Panc1 (cell line): ENCODE measurements around the gene PRSS3. TPM values are rescaled to one million over a fixed set of nuclear protein-coding genes. Genes with fewer than 3 reads are reported as not detected.
"Not testable (repeated sequence)": the region's sequence is repeated elsewhere in the genome, so short reads cannot be mapped to it uniquely, and the experiment has no call there.

ENCODE experiments used
- ATAC-seq: fragments of 200-7000 bp; cut with Tn5 transposase; 2 replicates; pipeline ENCODE4 v1.9.1; 2020; ENCODE audit warnings: mild to moderate bottlenecking, moderate library complexity
- BruUV-seq: library from RNA; stranded (reverse); fragments of 400-500 nt; replicated peaks from 2 replicates; lab custom pipeline; 2021; lab: Mats Ljungman, UMichigan
- CTCF ChIA-PET: fragments of 300-600 bp; sonication (Branson Sonifier 250); formaldehyde crosslinking; loops from one replicate; lab custom pipeline; 2022; ENCODE audit warnings: antibody characterized with exemption; lab: Charles Lee
- POLR2A ChIA-PET: fragments of 300-600 bp; sonication (Branson Sonifier 250); formaldehyde crosslinking; loops from one replicate; lab custom pipeline; 2022; ENCODE audit warnings: antibody characterized with exemption; lab: Charles Lee
- DNase-seq: peaks from one replicate; pipeline ENCODE4 v3.0.0-alpha.2; 2010; ENCODE audit warnings: low read depth, low spot score
- H3K27ac ChIP-seq: 2 replicates; pipeline ENCODE4 v1.5.1; 2011; ENCODE audit warnings: mild to moderate bottlenecking, low read length, inconsistent platforms
- H3K27me3 ChIP-seq: fragments of 200-500 bp; sonication (Bioruptor generic); 2 replicates; pipeline ENCODE4 v1.6.0; 2014; ENCODE audit warnings: low read length, inconsistent platforms; ENCODE audit not compliant: control insufficient read depth, insufficient read depth
- H3K36me3 ChIP-seq: fragments of 200-500 bp; sonication (Bioruptor generic); 2 replicates; pipeline ENCODE4 v1.5.1; 2014; ENCODE audit warnings: inconsistent platforms, mild to moderate bottlenecking, low read length, moderate library complexity; ENCODE audit not compliant: control insufficient read depth, insufficient read depth
- H3K4me1 ChIP-seq: 2 replicates; pipeline ENCODE4 v1.5.1; 2011; ENCODE audit warnings: inconsistent platforms, mild to moderate bottlenecking, low read length, moderate library complexity; ENCODE audit not compliant: control insufficient read depth, insufficient read depth
- H3K4me3 ChIP-seq, 2 experiments: 2 replicates each; pipeline ENCODE4 v1.5.1; 2011 to 2012; ENCODE audit warnings: low read depth in 2 of 2, low read length in 2 of 2, mild to moderate bottlenecking in 2 of 2, inconsistent platforms in 1 of 2, moderate library complexity in 1 of 2
- H3K9me3 ChIP-seq: fragments of 200-500 bp; sonication (Bioruptor generic); 2 replicates; pipeline ENCODE4 v1.5.1; 2014; ENCODE audit warnings: low read depth, mild to moderate bottlenecking, inconsistent platforms, low read length, moderate library complexity; ENCODE audit not compliant: control insufficient read depth, insufficient read depth
- CTCF ChIP-seq: fragments of 450-650 bp; IDR thresholded peaks from 2 replicates; pipeline ENCODE4 v1.5.1; 2017; ENCODE audit warnings: mild to moderate bottlenecking
- POLR2AphosphoS5 ChIP-seq: IDR thresholded peaks from 2 replicates; pipeline ENCODE4 v1.6.1; 2012; ENCODE audit warnings: mild to moderate bottlenecking, low read depth, low read length, moderate library complexity
- REST ChIP-seq, 2 experiments: IDR thresholded peaks; 2 replicates each; pipeline ENCODE4 v1.6.1; 2011 to 2012; ENCODE audit warnings: low read depth in 2 of 2, control low read depth in 1 of 2, low read length in 1 of 2, mild to moderate bottlenecking in 1 of 2, moderate library complexity in 1 of 2; ENCODE audit not compliant: insufficient read depth in 1 of 2
- SIN3A ChIP-seq: IDR thresholded peaks from 2 replicates; pipeline ENCODE4 v1.6.1; 2012; ENCODE audit warnings: low read depth, mild to moderate bottlenecking, low read length, moderate library complexity, borderline replicate concordance; ENCODE audit not compliant: insufficient read depth
- TCF7L2 ChIP-seq: IDR thresholded peaks from 2 replicates; pipeline ENCODE4 v1.6.1; 2011; ENCODE audit warnings: mild to moderate bottlenecking, low read depth, low read length, inconsistent platforms
- in situ Hi-C: cut with HindIII; loops from 2 replicates; pipeline ENCODE4 v1.10.0; 2016; ENCODE audit warnings: low sequenced_read_pairs, low pct_unique_long_range_greater_than_20kb
- intact Hi-C: fragments of 100-400 bp; cut with micrococcal nuclease; formaldehyde crosslinking; loops from one replicate; pipeline ENCODE4 v1.10.0; 2022; ENCODE audit not compliant: unreplicated experiment
- total RNA-seq: library from RNA; stranded (reverse); gene quantifications from one replicate; pipeline ENCODE4 v1.2.1, GENCODE V29; 2021; ENCODE audit not compliant: unreplicated experiment

The PRSS3 gene
- total RNA-seq, 1 experiment from 2014 or later = 1.0 TPM

GRCh38 chr9:33835625-33836260 is 40.4 kb downstream of the PRSS3 start:
- ChIA-PET POLR2A (no interaction called here), CTCF (no interaction called here)
- Histone ChIP-seq H3K4me1 (no peaks in the 10 kb centered on the region), H3K27ac (no peak overlapping the region), H3K4me3 (no peak overlapping the region), H3K36me3 (no peaks in the 10 kb centered on the region), H3K27me3 (no peaks in the 10 kb centered on the region), H3K9me3 (no peaks in the 10 kb centered on the region)
- intact Hi-C loops (no loop called here), in situ Hi-C loops (no loop called here)
- ATAC-seq (no peak), DNase-seq (no peak)
- no peak for TF ChIP-seq CTCF
- no peak for TF ChIP-seq SIN3A
- no peak for TF ChIP-seq POLR2AphosphoS5
- no peak for TF ChIP-seq REST (IDR thresholded peaks at IDR 0.05; ENCODE audit: insufficient read depth in 1 of 2, low read depth in 2 of 2, low read length in 1 of 2)
- no peak for TF ChIP-seq TCF7L2
- BruUV-seq = no TSS peak

- CTCF ChIA-PET = not testable (repeated sequence)
These were observed 40.9 kb downstream of the PRSS3 start for GRCh38 chr9:33836261-33836660.

GRCh38 chr9:33837138-33837537 is 41.8 kb downstream of the PRSS3 start:
- Histone ChIP-seq H3K4me1 (no peaks in the 10 kb centered on the region), H3K36me3 (no peaks in the 10 kb centered on the region), H3K4me3 (no peak overlapping the region), H3K27ac (no peak overlapping the region), H3K27me3 (no peaks in the 10 kb centered on the region), H3K9me3 (no peaks in the 10 kb centered on the region)
- TF ChIP-seq TCF7L2 (no peak), POLR2AphosphoS5 (no peak), REST (IDR thresholded peaks at IDR 0.05; ENCODE audit: insufficient read depth in 1 of 2, low read depth in 2 of 2, low read length in 1 of 2) (no peak), SIN3A (no peak), CTCF (no peak)
- no TSS peak for BruUV-seq
- ATAC-seq (no peak), DNase-seq (no peak)
- intact Hi-C loops (no loop called here), in situ Hi-C loops (no loop called here)
- CTCF ChIA-PET = interaction anchor here (0.6 to 0.7 kb wide), 2 partner anchors 12 to 15 kb away, joined by 3 read pairs; no protein-coding TSS in a partner anchor
- POLR2A ChIA-PET = no interaction called here

More at GRCh38 chr9:33836261-33836660, 40.9 kb downstream of the PRSS3 start:
- ATAC-seq, DNase-seq, H3K27ac ChIP-seq, in situ Hi-C loops, H3K9me3 ChIP-seq, POLR2A ChIA-PET, intact Hi-C loops, H3K4me3 ChIP-seq, H3K27me3 ChIP-seq, H3K36me3 ChIP-seq, BruUV-seq, H3K4me1 ChIP-seq: not testable (repeated sequence)
